Coronary artery (tissue), 2 donors: ENCODE data around the gene GRB7.

Experiments
- DNase-seq: peaks from one replicate; pipeline ENCODE4 v3.0.0-alpha.2; 2017; ENCODE audit warnings: low spot score
- H3K27ac ChIP-seq, 2 donors: fragments of 200-600 bp; sonication (generic); one replicate each; pipeline ENCODE4 v1.5.1; 2016 to 2019
- H3K4me3 ChIP-seq: fragments of 200-600 bp; sonication (generic); 2 replicates; pipeline ENCODE4 v1.5.1; 2016; ENCODE audit warnings: mild to moderate bottlenecking, moderate library complexity
- CTCF ChIP-seq: fragments of 200-600 bp; sonication (generic); IDR thresholded peaks from one replicate; pipeline ENCODE4 v1.5.1; 2019; ENCODE audit warnings: antibody characterized with exemption

GRB7 gene

GRCh38 chr17:39751016-39751543, 13.3 kb downstream of the GRB7 start:
- no peak for DNase-seq
- no peak overlapping the region for H3K4me3 ChIP-seq
- no peak for TF ChIP-seq CTCF
- no peak overlapping the region for H3K27ac ChIP-seq

- TF ChIP-seq CTCF: no peak
- DNase-seq: no peak
- Histone ChIP-seq H3K4me3 (no peak overlapping the region), H3K27ac (no peak overlapping the region)
Observed at GRCh38 chr17:39751637-39752036, 13.9 kb downstream of the GRB7 start.

- no peak overlapping the region for H3K27ac ChIP-seq
- H3K4me3 ChIP-seq: no peak overlapping the region
- TF ChIP-seq CTCF: no peak
- peak; percentile 66 for DNase-seq
Observed at GRCh38 chr17:39752241-39752881, 14.6 kb downstream of the GRB7 start.

GRCh38 chr17:39753514-39754160, 15.9 kb downstream of the GRB7 start:
- Histone ChIP-seq H3K27ac (peak overlapping the region; percentile 71 to 99), H3K4me3 (peak overlapping the region; percentile 96)
- peak; percentile 77 for DNase-seq
- TF ChIP-seq CTCF: no peak

- H3K4me3 ChIP-seq: peak overlapping the region; percentile 96
- peak; percentile 93 for DNase-seq
- TF ChIP-seq CTCF: peak; percentile 99
- peak overlapping the region; percentile 71 to 99 for H3K27ac ChIP-seq
Observed at GRCh38 chr17:39754161-39754957, 16.6 kb downstream of the GRB7 start.

- TF ChIP-seq CTCF: no peak
- DNase-seq: peak; percentile 76
- peak overlapping the region; percentile 96 for H3K4me3 ChIP-seq
- peak overlapping the region; percentile 71 to 99 for H3K27ac ChIP-seq
Observed at GRCh38 chr17:39754958-39755553, 17.3 kb downstream of the GRB7 start.
